ENCODE results near the gene FBXL17. TPM values are rescaled to one million over a fixed set of nuclear protein-coding genes. Genes with fewer than 3 reads are reported as not detected.

FBXL17 gene
- total and polyA plus RNA-seq, 12 donors = 5.9 to 47.4 (median 41.1) TPM

DNA sequence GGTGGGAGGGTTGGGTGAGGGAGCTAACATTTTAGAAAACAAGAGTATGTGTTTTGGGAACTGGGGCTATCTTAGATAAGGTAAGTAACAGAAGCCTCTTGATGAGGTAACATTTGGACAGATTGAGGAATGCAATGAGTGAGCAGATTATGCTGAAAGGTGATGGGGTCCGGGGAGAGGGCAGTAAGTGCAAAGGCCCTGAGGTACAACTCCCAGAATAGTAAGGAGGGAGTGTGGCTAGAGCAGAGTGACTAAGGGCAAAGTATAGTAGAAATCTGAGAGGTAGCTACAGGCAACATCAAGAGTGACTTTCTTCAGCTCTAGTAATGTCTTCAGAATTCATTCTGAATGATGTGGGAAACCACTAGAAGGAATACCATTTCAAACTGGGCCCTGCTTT lies 38.9 kb upstream of the FBXL17 start:
- Histone ChIP-seq H3K9me3 (peaks cover 0 to 8% (median 0%) of the 10 kb centered on the region in 11 donors), H3K4me3 (no peak overlapping the region), H3K4me1 (no peaks in the 10 kb centered on the region), H3K36me3 (no peaks in the 10 kb centered on the region), H3K27me3 (no peaks in the 10 kb centered on the region), H3K27ac (no peak overlapping the region)
- TF ChIP-seq, protein P1, sequence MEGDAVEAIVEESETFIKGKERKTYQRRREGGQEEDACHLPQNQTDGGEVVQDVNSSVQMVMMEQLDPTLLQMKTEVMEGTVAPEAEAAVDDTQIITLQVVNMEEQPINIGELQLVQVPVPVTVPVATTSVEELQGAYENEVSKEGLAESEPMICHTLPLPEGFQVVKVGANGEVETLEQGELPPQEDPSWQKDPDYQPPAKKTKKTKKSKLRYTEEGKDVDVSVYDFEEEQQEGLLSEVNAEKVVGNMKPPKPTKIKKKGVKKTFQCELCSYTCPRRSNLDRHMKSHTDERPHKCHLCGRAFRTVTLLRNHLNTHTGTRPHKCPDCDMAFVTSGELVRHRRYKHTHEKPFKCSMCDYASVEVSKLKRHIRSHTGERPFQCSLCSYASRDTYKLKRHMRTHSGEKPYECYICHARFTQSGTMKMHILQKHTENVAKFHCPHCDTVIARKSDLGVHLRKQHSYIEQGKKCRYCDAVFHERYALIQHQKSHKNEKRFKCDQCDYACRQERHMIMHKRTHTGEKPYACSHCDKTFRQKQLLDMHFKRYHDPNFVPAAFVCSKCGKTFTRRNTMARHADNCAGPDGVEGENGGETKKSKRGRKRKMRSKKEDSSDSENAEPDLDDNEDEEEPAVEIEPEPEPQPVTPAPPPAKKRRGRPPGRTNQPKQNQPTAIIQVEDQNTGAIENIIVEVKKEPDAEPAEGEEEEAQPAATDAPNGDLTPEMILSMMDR (IDR thresholded peaks at IDR 0.05) = no peak
- WGBS, 2 donors = 87 to 96% methylated on average over 1 of the region's 1 CpG
- ATAC-seq = no peak
- intact Hi-C loops (cut with DNase I) = no loop called here
- DNase-seq = no peak

DNA sequence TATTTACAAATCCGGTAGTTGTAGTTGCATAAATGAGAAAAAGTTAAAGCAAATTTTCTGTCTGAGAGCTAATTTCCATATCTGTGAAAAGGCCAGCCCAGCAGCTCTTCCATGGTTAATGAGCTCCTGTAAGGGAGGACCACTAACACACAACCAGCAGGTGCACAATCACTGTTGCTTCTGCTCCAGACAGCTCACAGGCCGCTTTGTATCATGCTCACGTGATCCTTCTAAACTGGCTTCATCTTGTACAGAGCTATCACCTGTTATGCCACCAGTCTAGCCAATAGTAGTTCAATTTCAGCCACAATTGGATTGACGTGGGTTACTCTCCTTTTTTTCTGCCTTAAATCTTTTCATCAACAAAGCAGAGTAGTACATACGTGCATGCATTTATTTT lies 38.3 kb upstream of the FBXL17 start:
- Histone ChIP-seq H3K27ac (no peak overlapping the region), H3K9me3 (peaks cover 0 to 8% (median 0%) of the 10 kb centered on the region in 11 donors), H3K36me3 (no peaks in the 10 kb centered on the region), H3K4me3 (no peak overlapping the region), H3K27me3 (no peaks in the 10 kb centered on the region), H3K4me1 (no peaks in the 10 kb centered on the region)
- TF ChIP-seq, protein P1 (IDR thresholded peaks at IDR 0.05) = no peak
- intact Hi-C loops (cut with DNase I) = no loop called here
- ATAC-seq (no peak), DNase-seq (no peak)
- 80 to 90% methylated on average over 5 of the region's 5 CpGs for WGBS, 2 donors

DNA sequence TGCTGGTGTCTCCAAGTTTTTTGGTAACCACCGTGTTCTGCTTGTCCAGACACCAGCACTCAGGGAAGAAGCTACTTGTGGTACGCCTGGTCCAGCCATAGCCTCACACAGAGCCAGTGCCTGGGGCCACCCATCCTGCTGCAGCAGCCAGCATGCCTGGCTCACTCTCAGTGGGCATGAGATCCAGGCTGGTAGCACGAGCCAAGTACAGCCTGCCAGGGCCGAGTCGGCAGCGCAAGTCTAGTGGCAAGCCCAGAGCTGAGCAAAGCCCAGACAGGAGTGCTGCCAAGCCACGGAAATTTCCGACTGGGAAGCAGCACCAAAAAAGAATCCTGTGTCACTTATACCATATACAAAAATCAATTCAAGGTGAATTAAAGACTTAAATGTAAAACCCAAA lies 36.3 kb upstream of the FBXL17 start:
- intact Hi-C loops (cut with DNase I) = no loop called here
- Histone ChIP-seq H3K27me3 (no peaks in the 10 kb centered on the region), H3K27ac (no peak overlapping the region), H3K4me1 (no peaks in the 10 kb centered on the region), H3K4me3 (no peak overlapping the region), H3K36me3 (no peaks in the 10 kb centered on the region), H3K9me3 (no peaks in the 10 kb centered on the region)
- WGBS, 2 donors = 63 to 77% methylated on average over 8 of the region's 8 CpGs
- DNase-seq (peak; percentile 45 to 75), ATAC-seq (peak; percentile 67 to 99 (median 93))
- TF ChIP-seq, protein P1 (IDR thresholded peaks at IDR 0.05) = no peak

DNA sequence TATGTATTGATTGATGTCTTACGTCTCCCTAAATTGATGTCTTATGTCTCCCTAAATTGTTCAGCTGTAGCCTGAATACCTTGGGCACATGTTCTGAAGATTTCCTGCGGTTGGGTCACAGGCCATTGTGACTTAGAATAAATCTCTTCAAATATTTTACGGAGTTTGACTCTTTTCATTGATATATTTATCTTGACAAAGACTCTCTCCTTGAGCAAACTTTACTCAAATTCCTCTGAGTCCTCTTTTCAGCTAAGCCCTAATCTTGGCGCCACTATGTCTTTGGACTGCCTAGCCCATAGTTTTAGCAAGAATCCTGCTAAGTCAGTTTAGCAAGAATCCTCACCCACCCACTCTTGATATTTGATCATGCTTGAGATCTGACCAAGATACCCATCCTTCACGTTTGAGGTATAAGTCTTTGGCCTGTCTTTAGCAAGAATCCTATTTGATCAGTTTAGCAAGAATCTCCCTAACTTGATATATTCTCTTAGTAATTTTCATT lies 35.3 kb upstream of the FBXL17 start:
- no peak for ATAC-seq
- TF ChIP-seq, protein P1 (IDR thresholded peaks at IDR 0.05) = no peak
- Histone ChIP-seq H3K4me3 (no peak overlapping the region), H3K9me3 (no peaks in the 10 kb centered on the region), H3K36me3 (no peaks in the 10 kb centered on the region), H3K27me3 (no peaks in the 10 kb centered on the region), H3K4me1 (no peaks in the 10 kb centered on the region), H3K27ac (no peak overlapping the region)
- 86 to 91% methylated on average over 5 of the region's 5 CpGs for WGBS, 2 donors
- DNase-seq = no peak
- intact Hi-C loops (cut with DNase I) = no loop called here

Data from heart right ventricle (tissue), 16 donors.